ENCODE results near the gene MESP1. TPM values are rescaled to one million over a fixed set of nuclear protein-coding genes. Genes with fewer than 3 reads are reported as not detected.

Gene MESP1
- total RNA-seq, 4 donors from 2014 or later: 0.61 to 1.7 (median 1.3) TPM

DNA sequence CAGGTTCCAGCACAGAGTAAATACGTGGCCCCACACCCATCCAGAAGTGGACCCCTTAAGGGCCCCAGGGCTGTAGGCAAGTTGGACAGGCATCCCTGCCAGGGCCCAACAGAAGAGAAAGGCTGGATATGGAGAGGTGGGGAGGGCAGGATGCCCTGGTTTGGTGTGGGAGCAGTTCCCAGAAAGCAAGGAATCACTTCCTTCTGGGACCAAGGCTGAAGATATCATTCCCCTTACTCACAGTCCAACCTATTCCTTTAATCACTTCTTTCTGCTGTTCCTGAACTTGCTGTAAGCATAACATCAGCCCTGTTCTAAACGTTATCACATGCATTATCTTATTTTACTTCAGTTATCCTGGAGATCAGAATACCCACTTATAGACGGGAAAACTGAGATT lies 19.0 kb upstream of the MESP1 start:
- 79 to 84% methylated on average over 3 of the region's 3 CpGs for WGBS, 2 donors
- TF ChIP-seq POLR2A (IDR thresholded peaks at IDR 0.05) (no peak), CTCF (IDR thresholded peaks at IDR 0.05) (no peak)
- intact Hi-C loops (cut with DNase I; ENCODE audit: low total_unique reads): no loop called here
- no peak overlapping the region for H3K4me3 ChIP-seq (ENCODE audit: low read depth, poor library complexity, severe bottlenecking)
- DNase-seq (ENCODE audit: low spot score in 2 of 2): no peak

- WGBS, 2 donors: 79 to 92% methylated on average over 3 of the region's 3 CpGs
- intact Hi-C loops (cut with DNase I; ENCODE audit: low total_unique reads): loop anchor here (5.0 kb wide), 1 partner anchor 103 kb away; no protein-coding TSS in a partner anchor
Observed at GRCh38 chr15:89769366-89769765, 18.3 kb upstream of the MESP1 start.

GRCh38 chr15:89768071-89768500 lies 17.0 kb upstream of the MESP1 start:
- no peak overlapping the region for H3K4me3 ChIP-seq (ENCODE audit: low read depth, poor library complexity, severe bottlenecking)
- intact Hi-C loops (cut with DNase I; ENCODE audit: low total_unique reads): loop anchor here (5.0 kb wide), 1 partner anchor 104 kb away; no protein-coding TSS in a partner anchor
- TF ChIP-seq POLR2A (IDR thresholded peaks at IDR 0.05): no peak
- TF ChIP-seq CTCF (IDR thresholded peaks at IDR 0.05): no peak
- WGBS, 2 donors: 64 to 74% methylated on average over 5 to 7 of the region's 7 CpGs
- DNase-seq (ENCODE audit: low spot score in 2 of 2): peak in 1 of 2 donors; percentile 85

More at GRCh38 chr15:89769366-89769765, 18.3 kb upstream of the MESP1 start:
- no peak for DNase-seq (ENCODE audit: low spot score in 2 of 2)
- H3K4me3 ChIP-seq (ENCODE audit: low read depth, poor library complexity, severe bottlenecking): no peak overlapping the region
- TF ChIP-seq POLR2A (IDR thresholded peaks at IDR 0.05) (no peak), CTCF (IDR thresholded peaks at IDR 0.05) (no peak)

DNA sequence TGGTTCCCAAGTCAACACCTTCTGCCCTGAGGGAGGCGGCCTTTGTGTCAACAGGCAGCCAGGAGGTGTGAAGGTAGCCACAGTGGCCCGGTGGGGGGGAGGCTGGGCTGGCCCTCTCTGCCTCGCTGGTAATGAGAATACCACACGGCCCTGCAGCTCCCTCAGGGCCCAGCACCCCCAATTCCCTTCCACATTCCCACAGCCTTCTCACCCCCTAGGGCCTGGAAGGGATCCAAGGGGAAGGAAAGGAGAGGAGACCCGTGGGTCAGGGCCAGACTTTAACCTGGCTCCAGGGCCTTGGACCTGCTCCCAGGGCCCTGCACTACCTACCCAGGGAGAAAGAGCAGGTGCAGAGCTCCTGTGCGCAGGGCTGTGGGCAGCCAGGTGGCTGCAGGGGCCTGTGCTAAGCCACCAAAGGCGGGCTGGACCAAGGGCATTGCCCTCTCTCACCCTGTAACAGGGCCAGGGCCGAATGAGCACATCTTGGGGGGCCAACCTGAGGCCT lies 16.4 kb upstream of the MESP1 start:
- TF ChIP-seq POLR2A (IDR thresholded peaks at IDR 0.05): no peak
- no peak for TF ChIP-seq CTCF (IDR thresholded peaks at IDR 0.05)
- H3K4me3 ChIP-seq (ENCODE audit: low read depth, poor library complexity, severe bottlenecking): no peak overlapping the region
- peak in 1 of 2 donors; percentile 86 for DNase-seq (ENCODE audit: low spot score in 2 of 2)
- 64 to 79% methylated on average over 7 to 8 of the region's 8 CpGs for WGBS, 2 donors
- intact Hi-C loops (cut with DNase I; ENCODE audit: low total_unique reads): loop anchor here (5.0 kb wide), 1 partner anchor 105 kb away; no protein-coding TSS in a partner anchor

GRCh38 chr15:89766357-89767311 lies 15.6 kb upstream of the MESP1 start:
- DNase-seq (ENCODE audit: low spot score in 2 of 2): peak in 1 of 2 donors; percentile 85
- no peak overlapping the region for H3K4me3 ChIP-seq (ENCODE audit: low read depth, poor library complexity, severe bottlenecking)
- 85 to 87% methylated on average over 15 to 16 of the region's 16 CpGs for WGBS, 2 donors
- TF ChIP-seq CTCF (IDR thresholded peaks at IDR 0.05) (no peak), POLR2A (IDR thresholded peaks at IDR 0.05) (no peak)
- intact Hi-C loops (cut with DNase I; ENCODE audit: low total_unique reads): loop anchor here (5.0 kb wide), 1 partner anchor 106 kb away; no protein-coding TSS in a partner anchor
